Right lobe of liver (tissue), 6 donors: ENCODE data around the gene SCRN1. TPM values are rescaled to one million over a fixed set of nuclear protein-coding genes. Genes with fewer than 3 reads are reported as not detected.

Source experiments
- ATAC-seq, 4 donors: fragments of 200-7000 bp; cut with Tn5 transposase; one replicate each; pipeline ENCODE4 v1.9.1; 2020; ENCODE audit warnings: mild to moderate bottlenecking in 4 of 4, moderate library complexity in 4 of 4
- DNase-seq, 3 donors: peaks; one replicate each; pipeline ENCODE4 v3.0.0-alpha.2; 2020
- H3K27ac ChIP-seq, 3 donors: fragments of 200-600 bp; one replicate each; pipeline ENCODE4 v1.8.0; 2022
- H3K27me3 ChIP-seq, 2 donors: fragments of 200-600 bp; one replicate each; pipeline ENCODE4 v1.8.0; 2022
- H3K36me3 ChIP-seq, 4 donors: fragments of 200-600 bp; sonication (generic) in 1 of 4; one replicate each; pipeline versions ENCODE4 v1.5.1 to v1.8.0; 2017 to 2022; ENCODE audit warnings: control low read depth in 1 of 4
- H3K4me1 ChIP-seq, 4 donors: fragments of 200-600 bp; sonication (generic) in 1 of 4; one replicate each; pipeline versions ENCODE4 v1.5.1 to v1.8.0; 2017 to 2022; ENCODE audit warnings: control low read depth in 1 of 4
- H3K4me3 ChIP-seq, 3 donors: fragments of 200-600 bp; one replicate each; pipeline ENCODE4 v1.8.0; 2022
- H3K9me3 ChIP-seq, 4 donors: fragments of 200-600 bp; sonication (generic) in 1 of 4; one replicate each; pipeline versions ENCODE4 v1.5.1 to v1.8.0; 2017 to 2022; ENCODE audit warnings: control low read depth in 1 of 4
- POLR2A ChIP-seq: fragments of 450-650 bp; IDR thresholded peaks from one replicate; pipeline ENCODE4 v1.6.1; 2017; ENCODE audit warnings: antibody characterized with exemption, mild to moderate bottlenecking
- WGBS: methylation state at CpG from one replicate; pipeline ENCODE4 v1.1.6; 2018; ENCODE audit warnings: low coverage, low lambda C conversion rate; ENCODE audit not compliant: insufficient coverage; ENCODE audit errors: missing lambda C conversion rate; 5-methylcytosine and 5-hydroxymethylcytosine counted together
- intact Hi-C, 2 donors: fragments of 100-400 bp; cut with DNase I; formaldehyde crosslinking; loops; one replicate each; pipeline versions ENCODE4 v1.11.2 to v1.14.1; 2022
- total RNA-seq, 6 experiments: library from RNA; depleted of rRNA in 2 of 6; stranded (reverse); fragments of >200 nt in 2 of 6; fragmentation: NEBNext Ultra II Directional in 3 of 6; extraction: Animal tissue kit (Norgen Biotek cat#: 25700) in 3 of 6; gene quantifications; one replicate each; pipeline versions ENCODE4 v1.1.0 to v1.2.4, GENCODE V29; 2016 to 2023
- TF ChIP-seq, protein P1 (sequence below), 4 donors: fragments of 200-600 bp in 3 of 4; fragments of 450-650 bp in 1 of 4; IDR thresholded peaks; one replicate each; pipeline versions ENCODE4 v1.5.1 to v1.8.0; 2016 to 2022; ENCODE audit warnings: antibody characterized with exemption in 4 of 4, mild to moderate bottlenecking in 2 of 4
- donor health status: DM: no; HTN: yes; CAD: no.
- donor health status: DM: no; HTN: no; CAD: no.
- donor health status: DM: no; HTN: no; CAD: no.
- donor health status: DM: no; HTN: yes; CAD: no.
- donor health status: DM: no; HTN: yes; CAD: no.

SCRN1 gene
- total RNA-seq, 6 experiments from 2014 or later: 1.3 to 2.9 (median 2.0) TPM

DNA sequence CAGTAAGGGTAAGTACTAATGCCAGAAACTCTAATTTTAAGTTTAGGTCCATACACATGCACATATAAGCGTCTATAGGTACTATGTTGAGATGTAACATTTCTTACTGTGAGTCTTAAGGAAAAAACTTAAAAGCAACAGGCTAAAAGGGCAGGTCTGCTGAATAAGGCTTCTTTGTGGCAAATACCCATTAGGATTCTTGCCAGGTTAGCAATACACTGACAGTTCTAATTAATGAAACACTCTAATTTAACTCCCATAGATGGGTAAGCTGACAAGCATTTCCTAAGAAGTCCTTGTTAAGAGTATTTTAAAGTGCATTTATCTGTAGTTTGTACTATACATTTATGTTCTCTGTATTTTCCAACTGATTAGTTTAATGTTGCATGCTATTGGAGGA is 14.0 kb downstream of the SCRN1 start:
- Histone ChIP-seq H3K36me3 (no peaks in the 10 kb centered on the region), H3K27ac (no peak overlapping the region), H3K9me3 (no peaks in the 10 kb centered on the region), H3K4me3 (no peak overlapping the region), H3K4me1 (no peaks in the 10 kb centered on the region), H3K27me3 (no peaks in the 10 kb centered on the region)
- whole genome bisulfite sequencing: 65% methylated on average over 1 of the region's 1 CpG
- ATAC-seq (no peak), DNase-seq (no peak)
- TF ChIP-seq, protein P1, sequence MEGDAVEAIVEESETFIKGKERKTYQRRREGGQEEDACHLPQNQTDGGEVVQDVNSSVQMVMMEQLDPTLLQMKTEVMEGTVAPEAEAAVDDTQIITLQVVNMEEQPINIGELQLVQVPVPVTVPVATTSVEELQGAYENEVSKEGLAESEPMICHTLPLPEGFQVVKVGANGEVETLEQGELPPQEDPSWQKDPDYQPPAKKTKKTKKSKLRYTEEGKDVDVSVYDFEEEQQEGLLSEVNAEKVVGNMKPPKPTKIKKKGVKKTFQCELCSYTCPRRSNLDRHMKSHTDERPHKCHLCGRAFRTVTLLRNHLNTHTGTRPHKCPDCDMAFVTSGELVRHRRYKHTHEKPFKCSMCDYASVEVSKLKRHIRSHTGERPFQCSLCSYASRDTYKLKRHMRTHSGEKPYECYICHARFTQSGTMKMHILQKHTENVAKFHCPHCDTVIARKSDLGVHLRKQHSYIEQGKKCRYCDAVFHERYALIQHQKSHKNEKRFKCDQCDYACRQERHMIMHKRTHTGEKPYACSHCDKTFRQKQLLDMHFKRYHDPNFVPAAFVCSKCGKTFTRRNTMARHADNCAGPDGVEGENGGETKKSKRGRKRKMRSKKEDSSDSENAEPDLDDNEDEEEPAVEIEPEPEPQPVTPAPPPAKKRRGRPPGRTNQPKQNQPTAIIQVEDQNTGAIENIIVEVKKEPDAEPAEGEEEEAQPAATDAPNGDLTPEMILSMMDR (IDR thresholded peaks at IDR 0.05): no peak
- TF ChIP-seq POLR2A: no peak
- intact Hi-C loops: no loop called here

DNA sequence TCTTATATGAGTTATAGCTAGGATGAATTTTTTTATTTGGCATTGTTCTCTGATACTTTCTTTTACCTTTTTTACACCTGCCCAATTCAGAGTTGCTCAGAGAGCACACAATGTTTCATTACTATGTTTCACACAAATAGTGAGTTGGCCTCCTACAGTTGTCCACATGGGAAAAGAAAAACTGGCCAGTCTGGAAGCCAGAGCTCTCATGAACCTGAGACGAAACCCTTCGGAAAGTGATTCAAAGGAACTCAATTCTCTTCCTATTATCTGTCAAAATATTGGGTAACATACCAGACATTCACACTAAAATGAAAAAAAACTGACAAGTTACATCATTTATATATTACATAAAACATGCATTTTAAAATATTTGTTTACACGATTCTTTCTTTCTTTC is 15.3 kb downstream of the SCRN1 start:
- H3K4me3 ChIP-seq: no peak overlapping the region
- ATAC-seq: no peak
- no peaks in the 10 kb centered on the region for H3K27me3 ChIP-seq
- TF ChIP-seq, protein P1 (IDR thresholded peaks at IDR 0.05): no peak
- no peak for TF ChIP-seq POLR2A
- no peak overlapping the region for H3K27ac ChIP-seq
- 83% methylated on average over 3 of the region's 3 CpGs for WGBS
- no peaks in the 10 kb centered on the region for H3K9me3 ChIP-seq
- no peaks in the 10 kb centered on the region for H3K36me3 ChIP-seq
- DNase-seq: no peak
- H3K4me1 ChIP-seq: no peaks in the 10 kb centered on the region
- intact Hi-C loops: no loop called here

DNA sequence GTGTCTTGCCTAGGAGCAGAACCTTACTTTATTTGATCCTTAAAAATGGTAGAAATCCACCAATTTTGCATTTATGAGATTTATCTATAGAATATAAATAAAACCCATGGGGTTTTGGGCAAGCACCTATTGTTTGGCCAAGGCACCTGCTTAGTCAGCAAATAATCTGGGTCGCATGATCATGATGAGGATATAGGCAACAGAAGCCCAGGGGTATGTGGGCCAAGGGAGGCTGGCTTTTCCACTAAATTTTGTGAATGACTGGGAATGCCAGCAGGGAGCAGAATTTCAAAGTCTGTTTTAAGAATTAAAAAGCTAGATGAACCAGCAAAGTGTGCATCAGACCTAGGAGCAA is 17.3 kb downstream of the SCRN1 start:
- intact Hi-C loops: no loop called here
- no peaks in the 10 kb centered on the region for H3K27me3 ChIP-seq
- WGBS: 56% methylated on average over 1 of the region's 1 CpG
- no peak for TF ChIP-seq POLR2A
- TF ChIP-seq, protein P1 (IDR thresholded peaks at IDR 0.05): no peak
- no peak for DNase-seq
- H3K4me3 ChIP-seq: no peak overlapping the region
- H3K9me3 ChIP-seq: no peaks in the 10 kb centered on the region
- no peaks in the 10 kb centered on the region for H3K4me1 ChIP-seq
- no peak overlapping the region for H3K27ac ChIP-seq
- no peaks in the 10 kb centered on the region for H3K36me3 ChIP-seq
- no peak for ATAC-seq

DNA sequence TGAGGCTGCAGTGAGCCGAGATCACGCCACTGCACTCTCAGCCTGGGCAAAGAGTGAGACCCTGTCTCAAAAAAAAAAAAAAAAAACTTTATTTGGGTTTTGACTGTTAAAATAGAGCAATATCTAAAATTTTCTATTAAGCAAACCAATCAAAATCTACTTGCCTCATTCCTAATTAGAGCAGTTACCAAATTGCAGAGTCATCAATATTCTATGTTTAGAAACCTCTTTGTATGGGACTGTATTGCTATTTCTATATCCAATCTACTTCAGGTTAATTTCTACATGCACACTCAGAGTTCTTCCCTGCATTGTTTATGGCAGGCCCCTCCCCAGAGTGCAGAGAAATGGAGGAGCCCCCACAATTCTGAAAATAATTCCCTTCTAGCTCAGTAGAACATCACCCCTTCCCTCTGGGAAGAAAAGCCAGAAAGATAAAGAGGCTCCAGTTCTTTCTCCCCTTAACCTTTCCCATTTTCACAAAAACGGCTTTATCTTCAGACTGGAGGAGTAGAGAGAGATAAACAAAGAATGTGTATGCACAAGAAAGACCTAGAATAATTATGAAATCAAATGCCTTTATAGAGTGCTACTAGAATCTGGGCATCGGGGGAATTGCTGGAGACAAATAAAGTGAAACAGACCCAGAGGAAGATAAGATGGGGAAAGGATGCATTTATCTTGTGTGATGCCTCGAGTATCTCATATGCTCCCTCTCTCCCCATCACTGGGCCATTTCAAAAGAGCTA is 17.9 kb downstream of the SCRN1 start:
- DNase-seq: no peak
- Histone ChIP-seq H3K27me3 (no peaks in the 10 kb centered on the region), H3K36me3 (no peaks in the 10 kb centered on the region), H3K9me3 (no peaks in the 10 kb centered on the region), H3K4me3 (no peak overlapping the region), H3K4me1 (no peaks in the 10 kb centered on the region), H3K27ac (no peak overlapping the region)
- TF ChIP-seq POLR2A: no peak
- TF ChIP-seq, protein P1 (IDR thresholded peaks at IDR 0.05): no peak
- ATAC-seq: no peak
- intact Hi-C loops: no loop called here
- 64% methylated on average over 5 of the region's 5 CpGs for WGBS

DNA sequence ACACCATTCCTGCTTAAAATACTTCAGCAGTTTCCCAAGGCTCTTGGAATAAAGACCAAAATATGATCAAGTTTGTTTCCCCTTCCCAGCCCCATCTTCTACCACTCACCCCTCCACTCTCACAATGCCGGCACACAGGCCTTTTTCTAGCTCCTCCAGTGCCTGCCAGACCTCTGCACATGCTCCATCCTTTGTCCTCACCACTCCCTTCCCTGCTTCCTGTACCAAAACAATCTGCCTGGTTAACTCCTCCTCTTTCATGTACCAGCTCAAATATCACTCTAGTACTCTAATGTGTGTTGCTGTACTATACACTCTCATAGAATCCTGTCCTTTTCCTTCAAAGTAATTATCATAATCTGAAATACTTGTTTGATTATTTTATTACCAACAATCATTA is 19.4 kb downstream of the SCRN1 start:
- Histone ChIP-seq H3K4me1 (no peaks in the 10 kb centered on the region), H3K27ac (no peak overlapping the region), H3K4me3 (no peak overlapping the region), H3K36me3 (no peaks in the 10 kb centered on the region), H3K27me3 (no peaks in the 10 kb centered on the region), H3K9me3 (no peaks in the 10 kb centered on the region)
- WGBS: 86% methylated on average over 1 of the region's 1 CpG
- DNase-seq: no peak
- TF ChIP-seq POLR2A: no peak
- TF ChIP-seq, protein P1 (IDR thresholded peaks at IDR 0.05): no peak
- intact Hi-C loops: no loop called here
- ATAC-seq: no peak
